Inflammatory macrophage (primary cell): ENCODE results near the gene EWSR1.

Source experiments
- DNase-seq, 2 donors: peaks; one replicate each; pipeline ENCODE4 v3.0.0-alpha.2; 2020 to 2022

EWSR1 gene

DNA sequence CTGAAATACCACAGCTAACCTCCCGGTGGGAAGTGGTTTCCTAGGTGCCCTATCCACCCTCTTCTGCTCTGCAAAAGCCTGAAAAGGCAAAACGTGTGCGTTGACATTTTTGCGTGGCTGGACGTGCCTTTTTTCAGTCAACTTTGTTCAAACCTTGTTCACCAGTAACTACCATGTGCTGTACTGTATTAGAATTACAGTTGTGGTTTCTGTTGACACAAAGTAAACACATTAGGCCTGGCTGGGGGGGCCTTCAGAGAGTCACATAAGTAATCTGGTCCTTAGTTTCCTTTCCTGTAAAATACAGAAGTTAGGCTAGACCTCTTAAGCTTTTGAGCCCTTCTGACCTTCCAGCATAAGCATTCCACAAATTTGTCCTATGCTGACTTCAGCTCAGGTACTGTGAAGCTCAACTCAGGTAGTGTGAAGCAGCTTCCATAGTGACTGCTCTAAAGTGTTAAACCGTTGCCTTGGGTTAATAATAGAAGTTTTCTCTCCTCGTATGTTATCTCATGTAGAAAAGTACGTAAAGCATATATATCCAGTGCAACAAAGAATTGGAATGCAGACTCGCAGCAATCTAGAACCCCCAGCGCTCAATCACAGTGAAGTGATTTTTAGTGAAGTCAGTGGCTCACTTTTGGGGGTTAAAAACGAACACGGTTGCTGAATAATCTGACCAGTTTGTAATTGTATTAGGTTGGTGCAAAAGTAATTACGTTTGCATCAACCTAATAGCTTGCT lies 1.8 kb downstream of the EWSR1 start:
- no peak for DNase-seq

DNA sequence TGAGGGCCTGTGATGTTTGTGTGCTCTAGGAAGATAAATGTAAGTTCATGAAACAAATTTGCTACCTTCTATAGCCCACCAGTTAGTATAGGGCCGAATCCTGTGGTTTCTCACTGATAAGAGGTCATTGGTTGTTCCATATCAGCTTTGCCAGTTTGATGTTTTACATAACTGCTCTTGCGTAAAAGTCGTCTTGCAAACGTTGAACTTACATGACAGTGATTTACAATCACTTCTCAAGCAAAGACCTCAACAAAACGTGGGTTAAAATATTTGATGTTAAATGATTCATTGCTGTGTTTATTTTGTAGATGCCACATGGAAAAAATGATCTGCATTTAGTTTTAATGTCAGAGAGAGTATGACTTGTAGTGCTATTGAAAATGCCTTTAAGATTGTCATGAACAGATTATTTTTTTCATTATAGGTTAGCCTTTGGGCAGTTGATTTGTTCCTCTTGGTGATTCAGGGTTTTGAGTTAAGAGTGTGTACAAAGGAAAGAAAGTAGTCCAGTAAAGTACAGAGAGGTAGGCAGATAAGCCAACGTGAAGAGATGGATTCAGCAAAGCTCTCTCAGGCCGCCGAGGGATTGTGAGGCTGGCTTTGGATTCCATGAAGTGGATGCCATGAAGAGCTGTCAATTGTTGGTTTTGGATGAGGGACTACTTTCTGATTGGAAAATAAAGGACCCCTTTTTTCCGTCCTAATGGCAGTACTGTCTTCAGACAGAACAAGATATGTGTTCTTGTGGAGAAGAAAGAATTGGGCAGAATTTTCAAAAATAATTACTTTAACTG lies 2.6 kb downstream of the EWSR1 start:
- DNase-seq, result peak; percentile 32 to 40

DNA sequence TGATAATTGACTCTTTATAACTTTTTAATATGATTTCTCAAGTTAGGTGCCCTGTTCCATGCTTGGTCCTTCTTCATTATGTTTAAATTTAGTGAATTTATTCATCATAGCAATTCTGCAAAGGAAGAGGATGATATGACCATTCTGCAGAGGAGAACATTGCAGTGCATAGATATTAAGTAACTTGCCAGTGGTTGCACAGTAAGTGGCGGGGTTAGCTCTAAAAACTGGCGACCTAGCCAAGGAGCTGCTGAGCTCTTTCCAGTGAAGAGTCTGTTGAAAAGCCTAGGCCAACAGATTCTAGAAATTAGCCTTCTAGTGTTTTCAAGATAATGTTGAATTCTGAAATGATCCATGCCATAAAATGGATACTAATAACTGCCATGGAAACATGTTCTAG lies 4.6 kb downstream of the EWSR1 start:
- no peak for DNase-seq

DNA sequence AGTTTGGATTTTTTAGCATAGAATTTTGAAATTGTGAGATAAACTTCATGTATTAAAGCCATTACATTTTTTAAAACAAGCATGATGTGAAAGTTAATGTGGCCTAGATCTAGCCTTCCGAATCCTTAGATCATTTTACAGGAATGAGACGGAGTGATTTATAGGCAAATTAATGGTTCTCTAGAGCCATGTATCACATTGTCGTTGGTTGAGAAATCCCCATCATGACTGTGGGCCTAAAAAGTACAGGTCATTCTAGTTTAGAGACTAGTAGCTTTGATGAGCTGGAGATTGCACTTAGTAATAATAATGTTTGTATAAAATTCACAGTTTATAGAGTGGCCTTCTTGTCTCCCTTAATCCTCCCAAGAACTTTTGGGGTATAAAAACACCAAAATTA lies 7.1 kb downstream of the EWSR1 start:
- no peak for DNase-seq

DNA sequence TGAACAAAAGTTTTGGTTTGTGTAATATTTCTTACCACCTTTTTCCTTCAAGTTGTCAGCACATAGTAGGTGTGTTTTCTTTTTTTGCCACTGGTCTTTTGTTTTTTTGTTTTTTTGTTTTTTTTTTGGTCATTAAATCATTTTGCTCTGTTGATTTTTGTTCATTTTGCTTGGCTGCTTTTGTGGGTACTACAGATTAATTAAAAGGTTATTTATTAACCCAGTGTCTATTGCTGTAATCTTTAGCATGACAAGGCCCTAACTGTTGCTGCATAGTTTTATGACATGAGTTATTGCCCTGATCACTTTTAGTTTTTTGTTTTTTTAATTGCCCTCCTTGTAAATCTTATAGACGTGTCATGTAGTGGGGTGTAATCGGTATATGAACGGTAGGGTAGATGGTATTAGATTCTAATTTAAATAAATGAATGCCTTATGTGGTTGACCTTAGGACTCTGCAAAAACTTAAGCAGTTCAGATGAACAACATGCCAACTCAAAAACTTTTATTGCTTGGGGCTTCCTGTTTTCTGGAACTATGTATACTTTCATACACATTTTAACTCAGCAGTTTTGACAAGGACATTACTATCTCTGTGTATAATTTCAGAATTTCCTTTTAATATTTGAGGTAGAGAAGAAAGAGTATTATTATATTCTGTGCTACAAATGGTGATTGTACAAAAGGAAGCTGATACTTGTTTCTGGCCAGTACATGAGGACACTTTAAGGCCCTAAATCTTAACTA lies 7.9 kb downstream of the EWSR1 start:
- DNase-seq, result no peak

DNA sequence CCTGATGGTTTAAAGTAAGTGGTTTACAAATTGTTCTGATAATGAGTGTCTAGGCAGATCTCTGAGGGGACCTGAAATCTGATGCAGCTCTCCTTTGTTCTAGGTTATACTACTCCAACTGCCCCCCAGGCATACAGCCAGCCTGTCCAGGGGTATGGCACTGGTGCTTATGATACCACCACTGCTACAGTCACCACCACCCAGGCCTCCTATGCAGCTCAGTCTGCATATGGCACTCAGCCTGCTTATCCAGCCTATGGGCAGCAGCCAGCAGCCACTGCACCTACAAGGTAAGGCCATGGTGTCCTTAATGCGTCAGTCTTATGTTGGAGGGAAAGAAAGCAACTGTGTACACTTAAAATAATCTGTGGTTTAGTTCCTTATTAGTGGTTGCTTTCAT lies 9.9 kb downstream of the EWSR1 start:
- no peak for DNase-seq

DNA sequence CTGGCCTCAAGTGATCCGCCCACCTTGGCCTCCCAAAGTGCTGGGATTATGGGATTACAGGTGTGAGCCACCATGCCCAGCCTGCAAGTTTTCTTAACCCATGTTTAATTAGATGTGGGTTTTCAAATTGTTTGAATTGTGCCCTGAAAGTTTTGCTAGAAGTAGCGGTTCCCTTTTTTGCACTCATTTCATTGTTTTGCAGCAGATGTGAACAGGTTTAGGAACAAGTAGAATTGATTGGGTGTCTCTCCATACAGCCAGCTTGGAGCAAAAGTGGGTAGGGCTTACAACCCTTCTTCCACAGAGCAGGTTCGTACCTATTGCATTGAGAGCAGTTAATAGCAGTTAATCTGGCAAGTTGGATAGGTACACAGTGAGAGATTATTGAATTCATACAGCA lies 16.1 kb downstream of the EWSR1 start:
- no peak for DNase-seq

DNA sequence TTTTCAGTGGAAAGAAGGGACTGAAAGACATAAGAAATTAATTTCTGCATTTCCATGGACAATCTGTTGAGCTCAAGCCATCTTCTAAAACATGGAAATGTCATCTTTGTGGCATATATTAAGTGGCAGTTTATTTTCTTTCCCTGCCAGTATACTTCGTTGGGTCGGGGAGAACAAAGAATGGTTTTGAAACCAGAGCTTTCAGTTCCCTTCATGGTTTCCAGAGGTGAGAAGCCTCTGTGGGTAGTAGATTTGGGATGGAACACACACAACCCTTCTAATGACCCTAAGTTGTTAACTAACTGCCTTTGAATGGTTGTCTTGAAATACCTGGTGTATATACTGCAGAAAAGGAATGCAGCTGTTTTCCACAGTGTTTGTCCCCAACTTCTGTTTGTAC lies 20.8 kb downstream of the EWSR1 start:
- no peak for DNase-seq

DNA sequence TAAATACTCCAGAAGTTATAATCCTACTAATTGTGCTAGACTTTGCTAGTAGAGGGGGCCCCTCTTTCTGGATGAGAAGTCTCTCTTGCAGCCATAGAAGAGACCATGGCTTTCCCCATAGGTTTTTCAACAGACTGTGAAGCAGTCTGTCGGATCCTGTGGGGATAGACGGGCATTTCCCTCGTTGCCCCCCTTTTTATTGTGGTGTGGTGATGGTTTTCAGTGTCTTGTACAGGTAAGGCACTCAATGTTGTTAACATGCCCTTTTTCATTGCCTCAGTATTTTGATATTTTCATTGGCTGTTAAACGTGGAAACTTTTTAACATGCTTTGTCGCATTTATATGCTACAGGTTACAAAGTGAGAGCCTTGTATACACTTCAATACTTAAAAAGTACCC lies 22.0 kb downstream of the EWSR1 start:
- no peak for DNase-seq

DNA sequence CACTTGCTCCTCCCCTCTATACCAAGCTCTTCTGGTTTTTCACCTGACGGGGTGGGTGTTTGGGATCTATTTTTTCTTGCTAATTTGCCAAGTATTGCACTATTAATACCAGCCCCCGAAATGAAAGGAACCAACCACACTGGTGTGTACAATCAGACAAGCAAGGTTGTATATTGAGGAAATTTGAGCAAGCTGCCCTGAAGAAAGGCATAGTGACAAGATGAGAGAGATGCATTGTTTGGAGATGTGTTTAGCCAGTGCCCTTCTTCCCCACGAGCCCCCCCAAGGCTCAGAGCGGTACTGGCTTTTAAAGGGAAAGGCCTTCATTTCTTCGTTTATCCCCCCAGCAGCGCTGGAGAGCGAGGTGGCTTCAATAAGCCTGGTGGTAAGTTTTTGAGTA lies 23.1 kb downstream of the EWSR1 start:
- DNase-seq, result no peak

DNA sequence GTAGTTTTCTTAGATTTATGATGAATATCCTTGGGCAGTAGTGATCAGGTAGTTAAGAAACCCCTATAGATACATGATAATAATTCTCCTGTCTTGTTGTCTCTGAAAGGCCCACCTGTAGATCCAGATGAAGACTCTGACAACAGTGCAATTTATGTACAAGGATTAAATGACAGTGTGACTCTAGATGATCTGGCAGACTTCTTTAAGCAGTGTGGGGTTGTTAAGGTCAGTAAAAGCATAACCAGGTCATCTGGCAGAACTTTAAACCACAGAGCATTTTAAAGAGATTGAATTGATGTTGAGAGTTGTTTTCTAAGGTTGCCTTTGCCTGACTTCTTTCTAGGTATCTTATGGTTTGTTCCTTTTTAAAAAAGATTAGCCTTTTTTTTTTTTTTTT lies 24.3 kb downstream of the EWSR1 start:
- no peak for DNase-seq

DNA sequence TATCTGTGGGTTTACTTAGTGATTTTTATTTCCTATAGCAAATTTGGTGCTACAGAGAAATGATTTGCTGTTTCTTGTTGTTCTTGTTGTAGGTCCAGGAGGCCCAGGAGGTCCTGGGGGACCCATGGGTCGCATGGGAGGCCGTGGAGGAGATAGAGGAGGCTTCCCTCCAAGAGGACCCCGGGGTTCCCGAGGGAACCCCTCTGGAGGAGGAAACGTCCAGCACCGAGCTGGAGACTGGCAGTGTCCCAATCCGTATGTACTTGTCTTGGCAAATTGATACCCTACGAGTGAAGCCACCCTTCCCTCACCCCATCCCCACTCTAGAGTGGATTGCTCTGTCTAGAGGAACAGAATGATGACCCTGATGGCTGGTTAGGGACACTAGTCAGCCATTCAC lies 30.6 kb downstream of the EWSR1 start:
- DNase-seq, result no peak

DNA sequence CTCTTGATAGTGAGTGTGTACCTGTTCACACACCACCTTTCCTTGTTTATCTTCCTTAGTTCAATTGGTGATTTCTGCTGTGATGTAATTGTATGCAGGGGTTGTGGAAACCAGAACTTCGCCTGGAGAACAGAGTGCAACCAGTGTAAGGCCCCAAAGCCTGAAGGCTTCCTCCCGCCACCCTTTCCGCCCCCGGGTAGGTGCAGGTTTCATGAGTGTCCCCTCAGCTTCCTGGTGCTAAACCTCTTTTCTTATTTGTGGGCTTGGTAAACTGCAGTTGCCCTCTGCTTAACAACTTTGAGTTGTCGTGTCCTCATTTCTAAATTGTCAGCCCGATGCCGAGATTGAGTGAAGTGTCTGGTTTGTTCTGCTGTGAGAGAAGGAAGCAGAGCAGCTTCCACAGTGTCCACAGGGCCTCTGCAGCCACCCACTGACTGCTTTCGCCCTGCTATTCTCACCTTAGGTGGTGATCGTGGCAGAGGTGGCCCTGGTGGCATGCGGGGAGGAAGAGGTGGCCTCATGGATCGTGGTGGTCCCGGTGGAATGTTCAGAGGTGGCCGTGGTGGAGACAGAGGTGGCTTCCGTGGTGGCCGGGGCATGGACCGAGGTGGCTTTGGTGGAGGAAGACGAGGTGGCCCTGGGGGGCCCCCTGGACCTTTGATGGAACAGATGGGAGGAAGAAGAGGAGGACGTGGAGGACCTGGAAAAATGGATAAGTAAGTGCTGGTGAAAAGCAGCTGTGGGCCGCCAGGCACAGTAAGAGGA lies 31.2 kb downstream of the EWSR1 start:
- no peak for DNase-seq

DNA sequence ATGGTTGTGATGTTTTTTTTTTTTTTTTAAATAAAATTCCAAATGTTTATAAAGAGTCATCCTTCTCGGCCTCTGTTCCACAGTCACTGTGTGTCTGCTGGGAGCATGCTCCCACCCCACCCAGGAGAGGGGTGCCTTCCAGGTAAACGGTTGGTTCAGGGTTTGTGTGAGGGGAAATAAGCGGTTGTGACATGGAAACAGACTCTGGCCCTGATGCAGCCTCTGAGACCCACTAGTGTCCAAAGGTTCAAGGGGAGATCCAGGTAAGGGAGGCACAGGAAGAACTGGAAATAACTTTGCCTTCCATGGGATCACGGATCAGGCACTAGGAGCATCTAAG lies 32.4 kb downstream of the EWSR1 start:
- DNase-seq, result no peak

DNA sequence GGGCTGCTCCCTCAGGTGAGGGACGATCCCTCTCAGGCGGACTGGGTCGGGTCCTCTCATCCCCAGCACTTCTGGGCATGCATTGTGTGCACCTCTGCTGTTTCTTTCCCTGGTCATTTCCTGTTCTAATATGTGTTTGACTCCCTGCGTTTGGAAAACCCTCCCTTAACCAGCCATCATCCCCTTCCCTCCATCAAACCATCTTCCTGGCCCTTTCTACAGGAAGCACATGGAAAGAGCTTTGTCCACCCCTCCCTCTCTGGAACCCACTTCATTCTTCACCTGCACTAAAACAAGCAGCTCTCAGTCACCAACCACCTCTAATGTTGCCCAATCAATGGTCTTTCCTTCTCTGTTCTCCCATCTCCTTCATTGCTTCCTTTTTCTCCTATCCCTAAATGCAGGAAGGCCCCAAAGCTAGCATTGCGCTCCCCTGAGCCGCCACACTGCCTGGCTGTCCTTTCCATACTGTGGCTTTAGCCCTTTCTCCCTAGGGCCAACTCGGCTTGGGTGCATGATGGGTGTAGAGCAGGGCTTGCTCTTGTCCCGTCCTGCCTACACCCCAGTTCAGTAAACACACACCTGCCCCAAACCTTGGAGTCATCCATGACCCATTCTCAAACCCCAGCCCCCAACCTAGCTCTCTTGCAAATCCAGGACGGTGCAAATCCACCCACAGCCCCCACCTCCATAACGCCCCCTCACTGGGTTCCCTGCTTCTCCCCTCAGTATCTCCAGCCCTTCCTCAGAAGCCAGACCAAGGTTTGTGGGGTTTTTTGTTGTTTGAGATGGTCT lies 32.9 kb downstream of the EWSR1 start:
- no peak for DNase-seq

DNA sequence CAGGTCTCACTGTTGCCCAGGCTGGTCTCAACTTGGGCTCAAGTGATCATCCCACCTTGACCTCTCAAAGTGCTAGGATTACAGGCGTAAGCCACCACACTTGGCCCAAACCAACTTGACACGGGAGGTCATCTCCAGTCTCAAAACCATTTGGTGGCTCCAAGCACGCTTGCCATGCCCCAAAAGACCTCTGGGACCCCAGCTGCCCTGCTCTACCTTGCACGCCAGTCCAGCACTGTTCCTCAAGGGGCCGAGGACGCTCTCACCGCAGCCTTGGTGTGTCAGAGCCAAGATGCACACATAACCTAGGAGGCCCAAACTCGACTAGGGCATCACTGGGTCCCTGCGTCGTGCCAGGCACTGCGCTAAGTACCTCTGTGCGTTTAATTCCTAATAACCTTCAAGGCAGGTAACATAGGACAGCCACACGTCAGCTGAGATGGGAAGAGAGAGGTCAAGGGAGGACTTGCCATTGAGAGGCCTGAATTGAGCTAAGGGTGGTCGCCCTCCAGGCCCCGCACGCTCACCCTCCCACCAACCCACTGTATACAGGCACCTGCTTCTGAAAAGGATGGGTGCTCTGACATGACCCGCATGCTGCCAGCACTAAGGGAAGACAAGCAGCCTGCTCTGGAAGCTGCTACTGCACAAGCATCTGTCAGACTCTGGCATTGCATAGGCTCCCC lies 33.8 kb downstream of the EWSR1 start:
- no peak for DNase-seq

DNA sequence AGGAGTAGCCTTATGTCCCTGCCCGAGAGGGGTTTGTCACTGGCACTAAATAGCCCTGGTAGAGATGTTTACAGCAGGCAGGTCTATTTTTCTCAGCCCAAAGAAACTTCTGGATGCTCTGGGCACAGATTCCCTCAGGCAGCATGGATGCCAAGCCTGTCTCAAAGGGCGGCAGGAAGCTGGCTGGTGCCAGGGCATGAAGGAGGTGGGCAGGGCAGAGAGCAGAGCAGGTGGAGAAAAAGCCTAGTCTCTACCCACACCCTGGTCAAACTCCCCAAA lies 34.3 kb downstream of the EWSR1 start:
- no peak for DNase-seq

DNA sequence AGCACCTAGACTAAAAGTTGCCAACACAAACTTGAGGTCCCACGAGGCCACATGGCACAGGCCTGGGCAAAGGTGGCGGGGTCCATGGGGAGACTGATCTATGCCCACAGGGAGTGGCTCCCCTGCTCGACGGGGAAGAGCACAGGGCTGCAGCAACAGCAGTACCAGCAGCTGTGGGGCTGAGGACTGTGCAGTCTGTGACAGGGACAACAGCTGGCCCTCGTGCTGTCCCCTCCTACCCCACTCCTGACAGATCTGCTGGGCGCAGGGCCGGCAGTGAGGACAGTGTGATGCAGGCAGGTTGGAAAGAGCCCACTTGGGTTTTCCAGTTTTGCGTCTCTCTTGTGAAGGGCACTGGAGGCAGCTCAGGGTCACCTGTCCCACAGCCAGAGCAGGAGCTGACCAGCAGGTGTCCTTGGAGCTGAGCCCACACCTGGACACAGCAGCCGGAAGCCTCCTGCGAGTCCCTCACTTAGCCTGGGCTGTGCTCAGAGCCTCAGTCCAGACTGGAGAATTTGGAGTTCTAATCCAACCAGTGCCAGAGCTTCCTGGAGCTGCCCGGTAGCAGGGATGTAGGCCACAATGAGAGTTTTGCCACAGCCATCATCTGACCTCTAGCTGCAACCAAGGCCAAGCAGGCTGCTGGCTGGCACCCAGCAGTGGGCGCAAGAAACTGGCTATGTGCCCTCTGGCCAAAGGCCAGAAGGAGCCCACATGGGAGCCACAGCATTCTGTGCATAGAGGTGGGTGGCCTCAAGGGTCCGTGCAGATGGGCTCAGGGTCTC lies 34.8 kb downstream of the EWSR1 start:
- DNase-seq, result peak; percentile 34 to 70

DNA sequence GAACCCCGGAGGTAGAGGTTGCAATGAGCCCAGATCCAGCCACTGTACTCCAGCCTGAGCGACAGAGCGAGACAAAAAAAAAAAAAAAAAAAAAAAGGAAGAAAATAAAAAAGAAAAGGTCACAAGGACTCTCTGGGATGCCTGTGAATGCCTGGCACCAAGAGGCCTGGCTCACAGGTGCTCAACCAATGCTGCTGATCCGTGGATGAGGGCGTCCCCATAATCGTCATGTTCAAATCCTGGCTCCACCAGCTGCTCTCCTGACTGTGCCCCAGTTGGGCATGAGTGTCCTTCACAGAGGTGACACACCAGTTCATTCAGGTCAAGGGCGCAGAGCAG lies 37.7 kb downstream of the EWSR1 start:
- no peak for DNase-seq

DNA sequence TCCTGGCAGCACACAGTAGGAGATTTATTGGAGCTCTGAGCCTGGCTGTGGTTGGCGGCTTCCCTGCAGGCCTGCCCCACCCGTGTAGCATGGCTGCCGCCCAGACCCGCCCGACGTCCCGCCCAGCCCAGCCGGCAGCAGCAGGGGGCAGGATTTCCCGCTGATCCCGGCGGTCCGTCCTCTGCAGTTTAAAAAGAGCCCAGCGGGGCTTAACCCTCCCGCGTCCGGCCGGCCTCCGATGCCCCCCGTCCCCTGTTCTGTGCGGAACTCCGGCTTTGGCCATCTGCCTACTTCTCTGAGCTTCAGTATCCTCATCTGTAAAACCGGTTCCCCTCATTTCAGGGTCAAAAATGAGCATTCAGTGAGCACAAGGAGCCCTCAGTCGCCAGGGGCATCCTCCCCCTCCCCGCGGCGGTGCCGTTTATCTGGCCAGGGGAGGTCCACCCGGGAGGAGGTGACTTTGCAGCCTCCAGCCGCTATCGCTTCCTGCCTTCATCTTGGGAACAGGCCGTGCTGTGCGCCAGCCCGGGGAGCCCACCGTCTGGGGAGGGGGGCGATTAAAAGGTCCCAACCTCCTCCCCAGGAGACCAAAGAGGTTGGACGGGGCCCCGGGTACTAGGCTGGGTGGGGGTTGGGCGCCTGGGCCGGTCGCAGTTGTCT lies 38.2 kb downstream of the EWSR1 start, which contains the start of gene GAS2L1:
Gene GAS2L1, plus strand, starts transcription at position 476 of the 660 bp plus-strand sequence. CDS start 1,456 bp downstream, outside the sequence.
- DNase-seq, result peak; percentile 68 to 74
